NCI-H187 treated with DMSO at 0.1 percent for 48 hours (cell line): ENCODE results near the gene CPNE4.

Source experiments
- DNase-seq: peaks from one replicate; lab custom pipeline; 2025; lab: John Stamatoyannopoulos, UW

CPNE4 gene

GRCh38 chr3:131796558-131797198, 238.1 kb downstream of the CPNE4 start:
- no peak for DNase-seq

GRCh38 chr3:131796111-131796510, 238.7 kb downstream of the CPNE4 start:
- no peak for DNase-seq

- peak; percentile 62 for DNase-seq
Observed at GRCh38 chr3:131795390-131796090, 239.3 kb downstream of the CPNE4 start.

GRCh38 chr3:131794766-131795388, 239.9 kb downstream of the CPNE4 start:
- peak; percentile 35 for DNase-seq

GRCh38 chr3:131793870-131794269, 240.9 kb downstream of the CPNE4 start:
- no peak for DNase-seq

GRCh38 chr3:131789188-131789587, 245.6 kb downstream of the CPNE4 start:
- no peak for DNase-seq

- no peak for DNase-seq
Observed at GRCh38 chr3:131786386-131786785, 248.4 kb downstream of the CPNE4 start.

- DNase-seq, result no peak
Observed at GRCh38 chr3:131782751-131783150, 252.1 kb downstream of the CPNE4 start.

GRCh38 chr3:131778526-131778925, 256.3 kb downstream of the CPNE4 start:
- no peak for DNase-seq

- DNase-seq, result no peak
Observed at GRCh38 chr3:131775650-131776049, 259.2 kb downstream of the CPNE4 start.

- DNase-seq, result no peak
Observed at GRCh38 chr3:131772269-131773026, 262.4 kb downstream of the CPNE4 start.

GRCh38 chr3:131762981-131763564, 271.7 kb downstream of the CPNE4 start:
- DNase-seq, result no peak

GRCh38 chr3:131756405-131756804, 278.4 kb downstream of the CPNE4 start:
- no peak for DNase-seq

- no peak for DNase-seq
Observed at GRCh38 chr3:131755380-131755779, 279.4 kb downstream of the CPNE4 start.

- DNase-seq, result no peak
Observed at GRCh38 chr3:131750256-131750655, 284.6 kb downstream of the CPNE4 start.

- DNase-seq, result no peak
Observed at GRCh38 chr3:131749826-131750225, 285.0 kb downstream of the CPNE4 start.

- no peak for DNase-seq
Observed at GRCh38 chr3:131747466-131747865, 287.3 kb downstream of the CPNE4 start.

- DNase-seq, result no peak
Observed at GRCh38 chr3:131744765-131745164, 290.0 kb downstream of the CPNE4 start.

- no peak for DNase-seq
Observed at GRCh38 chr3:131743126-131743525, 291.7 kb downstream of the CPNE4 start.

GRCh38 chr3:131739211-131739610, 295.6 kb downstream of the CPNE4 start:
- DNase-seq, result no peak

GRCh38 chr3:131738095-131738494, 296.7 kb downstream of the CPNE4 start:
- peak; percentile 45 for DNase-seq

- no peak for DNase-seq
Observed at GRCh38 chr3:131735544-131735943, 299.3 kb downstream of the CPNE4 start.
